ENCODE data around the gene KCTD17.

KCTD17 gene

GRCh38 chr22:37083914-37084313 lies 32.4 kb downstream of the KCTD17 start:
- FAIRE-seq = no peak

- no peak for FAIRE-seq
Observed at GRCh38 chr22:37084385-37084784, 32.8 kb downstream of the KCTD17 start.

GRCh38 chr22:37086184-37086583 lies 34.6 kb downstream of the KCTD17 start:
- FAIRE-seq = no peak

GRCh38 chr22:37088108-37088605 lies 36.6 kb downstream of the KCTD17 start:
- FAIRE-seq = no peak

GRCh38 chr22:37088750-37089408 lies 37.3 kb downstream of the KCTD17 start:
- no peak for FAIRE-seq

- no peak for FAIRE-seq
Observed at GRCh38 chr22:37089434-37089833, 37.9 kb downstream of the KCTD17 start.

GRCh38 chr22:37090920-37091695 lies 39.6 kb downstream of the KCTD17 start:
- no peak for FAIRE-seq

GRCh38 chr22:37091994-37092393 lies 40.5 kb downstream of the KCTD17 start:
- no peak for FAIRE-seq

- no peak for FAIRE-seq
Observed at GRCh38 chr22:37092997-37093396, 41.5 kb downstream of the KCTD17 start.

GRCh38 chr22:37094239-37094638 lies 42.7 kb downstream of the KCTD17 start:
- FAIRE-seq = no peak

- FAIRE-seq = no peak
Observed at GRCh38 chr22:37095113-37095512, 43.6 kb downstream of the KCTD17 start.

- no peak for FAIRE-seq
Observed at GRCh38 chr22:37097346-37097745, 45.8 kb downstream of the KCTD17 start.

GRCh38 chr22:37098976-37099591 lies 47.5 kb downstream of the KCTD17 start:
- no peak for FAIRE-seq

GRCh38 chr22:37100589-37101127 lies 49.1 kb downstream of the KCTD17 start:
- FAIRE-seq = no peak

- FAIRE-seq = no peak
Observed at GRCh38 chr22:37101311-37102066, 49.9 kb downstream of the KCTD17 start.

GRCh38 chr22:37103151-37103550 lies 51.6 kb downstream of the KCTD17 start:
- FAIRE-seq = no peak

GRCh38 chr22:37103656-37104452 lies 52.3 kb downstream of the KCTD17 start:
- no peak for FAIRE-seq

- no peak for FAIRE-seq
Observed at GRCh38 chr22:37105154-37105553, 53.6 kb downstream of the KCTD17 start.

- FAIRE-seq = no peak
Observed at GRCh38 chr22:37105990-37106389, 54.4 kb downstream of the KCTD17 start.

- no peak for FAIRE-seq
Observed at GRCh38 chr22:37107816-37108621, 56.5 kb downstream of the KCTD17 start.
